Activated T-cell treated with anti-CD3 and anti-CD28 coated beads, Interleukin-2, amount 50 U/mL, for 24 hours (primary cell): ENCODE data around the gene EML4.
A peak's percentile ranks its signal among the peaks of the same experiment; 100 is the strongest.

Experiments used
- DNase-seq: peaks from one replicate; pipeline ENCODE4 v3.0.0-alpha.2; 2020
- H3K27ac Mint-ChIP-seq: 2 replicates; pipeline ENCODE4 v1.8.0; 2020; ENCODE audit warnings: mild to moderate bottlenecking, mixed read lengths
- H3K27me3 Mint-ChIP-seq: 2 replicates; pipeline ENCODE4 v1.8.0; 2020; ENCODE audit warnings: mixed read lengths
- H3K36me3 Mint-ChIP-seq: 2 replicates; pipeline ENCODE4 v1.8.0; 2020; ENCODE audit warnings: low read depth, mixed read lengths
- H3K4me1 Mint-ChIP-seq: 2 replicates; pipeline ENCODE4 v1.8.0; 2020; ENCODE audit warnings: low read depth, mixed read lengths
- H3K4me3 Mint-ChIP-seq: 2 replicates; pipeline ENCODE4 v1.8.0; 2020; ENCODE audit warnings: mild to moderate bottlenecking, moderate library complexity, mixed read lengths
- H3K9me3 Mint-ChIP-seq: 2 replicates; pipeline ENCODE4 v1.8.0; 2020; ENCODE audit warnings: mixed read lengths

EML4 gene

DNA sequence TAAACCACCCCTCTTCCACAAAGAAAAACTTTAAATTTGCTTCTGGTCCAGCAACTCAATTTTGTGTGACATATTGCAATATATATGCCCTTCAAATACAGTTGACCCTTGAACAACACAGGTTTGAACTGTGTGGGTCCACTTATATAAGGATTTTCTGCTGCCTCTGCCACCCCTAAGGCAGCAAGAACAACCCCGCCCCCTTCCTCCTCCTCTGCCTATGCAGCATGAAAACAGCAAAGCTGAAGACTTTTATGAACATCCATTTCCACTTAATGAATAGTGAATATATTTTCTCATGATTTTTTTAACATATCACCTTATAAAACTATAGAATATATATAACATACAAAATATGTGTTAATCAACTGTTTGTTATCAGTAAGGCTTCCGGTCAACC lies 58.3 kb downstream of the EML4 start:
- peaks cover 11% of the 10 kb centered on the region for H3K36me3 Mint-ChIP-seq
- peaks cover 83% of the 10 kb centered on the region for H3K4me1 Mint-ChIP-seq
- H3K27ac Mint-ChIP-seq = no peak overlapping the region
- no peaks in the 10 kb centered on the region for H3K27me3 Mint-ChIP-seq
- no peak overlapping the region for H3K4me3 Mint-ChIP-seq
- H3K9me3 Mint-ChIP-seq = no peaks in the 10 kb centered on the region
- DNase-seq = no peak

DNA sequence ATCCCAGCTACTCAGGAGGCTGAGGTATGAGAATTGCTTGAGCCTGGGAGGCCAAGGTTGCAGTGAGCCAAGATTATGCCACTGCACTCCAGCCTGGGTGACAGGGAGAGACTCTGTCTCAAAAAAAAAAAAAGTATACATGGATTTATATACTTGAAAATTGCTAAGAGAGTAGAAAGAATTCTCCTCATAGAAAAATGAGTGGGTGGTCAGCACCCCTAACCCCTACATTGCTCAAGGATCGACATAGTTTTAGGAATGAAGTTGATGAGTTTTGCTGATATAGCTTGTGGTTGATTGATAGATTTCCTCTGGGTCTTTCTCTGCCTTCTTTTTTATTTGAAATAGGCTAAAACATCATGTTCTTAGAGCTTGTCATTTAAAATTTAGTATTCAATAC lies 58.9 kb downstream of the EML4 start:
- no peak overlapping the region for H3K4me3 Mint-ChIP-seq
- no peak overlapping the region for H3K27ac Mint-ChIP-seq
- H3K27me3 Mint-ChIP-seq = no peaks in the 10 kb centered on the region
- H3K9me3 Mint-ChIP-seq = no peaks in the 10 kb centered on the region
- H3K4me1 Mint-ChIP-seq = peaks cover 83% of the 10 kb centered on the region
- no peak for DNase-seq
- H3K36me3 Mint-ChIP-seq = peaks cover 8% of the 10 kb centered on the region

DNA sequence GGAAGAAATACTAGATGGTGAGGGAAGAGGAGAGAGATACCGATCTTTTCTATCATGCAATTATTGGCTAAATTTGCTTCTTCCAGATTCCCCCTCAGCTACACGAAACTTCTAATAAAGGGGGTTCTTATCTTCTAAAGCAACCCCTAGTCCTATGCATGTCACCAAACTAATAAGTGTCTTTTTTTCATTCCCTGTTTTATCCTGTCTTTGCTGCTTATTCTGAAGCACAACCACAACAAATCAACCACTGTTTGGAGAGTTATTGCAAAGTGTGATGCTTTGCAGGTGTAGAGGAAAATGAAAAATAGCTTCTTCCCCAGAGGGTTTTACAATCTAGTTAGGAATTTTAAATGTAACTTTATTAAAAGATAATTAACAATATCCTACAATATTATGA lies 60.8 kb downstream of the EML4 start:
- Mint-ChIP-seq H3K27ac (no peak overlapping the region), H3K36me3 (peaks cover 1% of the 10 kb centered on the region), H3K9me3 (no peaks in the 10 kb centered on the region)

GRCh38 chr2:42230891-42231290 lies 61.7 kb downstream of the EML4 start:
- no peak for DNase-seq
- Mint-ChIP-seq H3K27ac (peak overlapping the region; percentile 6), H3K9me3 (no peaks in the 10 kb centered on the region), H3K27me3 (no peaks in the 10 kb centered on the region), H3K36me3 (peaks cover 1% of the 10 kb centered on the region), H3K4me3 (no peak overlapping the region), H3K4me1 (peaks cover 73% of the 10 kb centered on the region)

More for the DNA sequence above, 60.8 kb downstream of the EML4 start:
- H3K4me1 Mint-ChIP-seq = peaks cover 72% of the 10 kb centered on the region
- H3K4me3 Mint-ChIP-seq = no peak overlapping the region
- H3K27me3 Mint-ChIP-seq = no peaks in the 10 kb centered on the region
- no peak for DNase-seq

DNA sequence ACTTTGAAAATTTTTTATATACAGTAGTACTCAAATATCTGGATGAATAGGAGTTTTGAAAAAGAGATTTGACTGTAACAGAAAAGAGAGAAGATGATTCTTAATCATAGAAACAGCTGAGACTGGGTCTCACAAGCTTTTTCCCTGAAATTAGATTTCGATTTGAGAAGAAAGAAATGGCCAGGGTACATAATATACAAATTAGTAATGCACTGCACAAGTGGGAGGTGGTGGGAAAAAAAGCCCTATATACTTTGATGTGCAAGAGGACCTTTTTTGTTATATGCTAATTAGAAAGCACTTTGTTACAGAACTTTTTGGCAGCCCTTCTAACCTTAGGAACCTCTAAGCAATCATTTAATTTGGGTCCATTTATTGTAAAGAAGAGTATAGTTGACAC lies 62.9 kb downstream of the EML4 start:
- H3K36me3 Mint-ChIP-seq = peaks cover 3% of the 10 kb centered on the region
- H3K9me3 Mint-ChIP-seq = no peaks in the 10 kb centered on the region
- H3K27me3 Mint-ChIP-seq = no peaks in the 10 kb centered on the region
- DNase-seq = no peak
- H3K4me3 Mint-ChIP-seq = no peak overlapping the region
- peak overlapping the region; percentile 58 for H3K27ac Mint-ChIP-seq
- H3K4me1 Mint-ChIP-seq = peaks cover 79% of the 10 kb centered on the region

GRCh38 chr2:42233976-42234441 lies 64.9 kb downstream of the EML4 start:
- Mint-ChIP-seq H3K9me3 (no peaks in the 10 kb centered on the region), H3K4me3 (no peak overlapping the region), H3K36me3 (peaks cover 5% of the 10 kb centered on the region), H3K4me1 (peaks cover 76% of the 10 kb centered on the region), H3K27me3 (no peaks in the 10 kb centered on the region), H3K27ac (no peak overlapping the region)
- DNase-seq = no peak

DNA sequence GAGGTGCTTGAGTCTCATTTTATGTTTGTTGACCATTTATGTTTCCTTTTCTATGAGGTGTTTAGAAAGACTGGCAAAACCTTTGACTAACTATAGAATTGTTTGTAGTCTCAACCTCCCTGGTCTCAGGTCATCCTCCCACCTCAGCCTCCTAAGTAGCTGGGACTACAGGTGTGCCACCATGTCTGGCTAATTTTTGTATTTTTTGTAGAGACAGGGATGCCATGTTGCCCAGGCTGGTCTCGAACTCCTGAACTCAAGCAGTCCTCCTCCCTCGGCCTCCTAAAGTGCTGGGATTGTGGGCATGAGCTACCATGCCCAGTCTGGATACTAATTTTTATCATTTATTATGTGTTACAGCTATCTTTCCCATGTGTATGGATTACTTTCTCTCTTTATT lies 67.8 kb downstream of the EML4 start:
- no peaks in the 10 kb centered on the region for H3K9me3 Mint-ChIP-seq
- H3K4me1 Mint-ChIP-seq = peaks cover 79% of the 10 kb centered on the region
- H3K4me3 Mint-ChIP-seq = no peak overlapping the region
- H3K36me3 Mint-ChIP-seq = peaks cover 5% of the 10 kb centered on the region
- no peak for DNase-seq
- H3K27ac Mint-ChIP-seq = peak overlapping the region; percentile 71
- no peaks in the 10 kb centered on the region for H3K27me3 Mint-ChIP-seq

DNA sequence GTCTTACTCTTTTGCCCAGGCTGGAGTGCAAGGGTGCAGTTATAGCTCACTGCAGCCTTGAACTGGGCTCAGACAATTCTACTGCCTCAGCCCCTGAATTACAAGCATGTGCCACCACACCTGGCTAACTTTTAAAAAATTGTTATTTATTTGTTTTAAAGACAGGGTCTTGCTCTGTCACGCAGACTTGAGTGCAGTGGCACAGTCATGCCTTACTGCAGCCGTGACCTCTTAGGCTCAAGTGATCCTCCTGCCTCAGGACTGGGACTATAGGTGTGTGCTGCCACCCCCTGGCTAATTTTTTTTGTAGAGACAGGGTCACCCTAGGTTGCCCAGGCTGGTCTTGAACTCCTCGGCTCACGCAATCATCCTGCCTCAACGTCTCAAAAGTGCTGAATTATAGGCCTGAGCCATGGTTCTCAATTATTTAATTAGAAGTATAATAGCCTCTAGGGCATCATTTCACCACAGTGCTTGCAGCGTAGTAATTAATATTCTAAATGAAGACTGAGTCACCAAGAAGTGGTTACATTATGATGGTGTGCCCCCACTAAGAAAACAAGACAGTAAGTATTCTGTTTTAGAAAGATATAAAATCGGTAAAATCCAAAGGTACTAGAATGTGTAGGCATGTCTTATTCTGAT lies 69.6 kb downstream of the EML4 start:
- no peak overlapping the region for H3K4me3 Mint-ChIP-seq
- H3K27ac Mint-ChIP-seq = no peak overlapping the region
- H3K4me1 Mint-ChIP-seq = peaks cover 84% of the 10 kb centered on the region
- no peaks in the 10 kb centered on the region for H3K27me3 Mint-ChIP-seq
- DNase-seq = peak; percentile 54
- peaks cover 5% of the 10 kb centered on the region for H3K36me3 Mint-ChIP-seq
- H3K9me3 Mint-ChIP-seq = no peaks in the 10 kb centered on the region

DNA sequence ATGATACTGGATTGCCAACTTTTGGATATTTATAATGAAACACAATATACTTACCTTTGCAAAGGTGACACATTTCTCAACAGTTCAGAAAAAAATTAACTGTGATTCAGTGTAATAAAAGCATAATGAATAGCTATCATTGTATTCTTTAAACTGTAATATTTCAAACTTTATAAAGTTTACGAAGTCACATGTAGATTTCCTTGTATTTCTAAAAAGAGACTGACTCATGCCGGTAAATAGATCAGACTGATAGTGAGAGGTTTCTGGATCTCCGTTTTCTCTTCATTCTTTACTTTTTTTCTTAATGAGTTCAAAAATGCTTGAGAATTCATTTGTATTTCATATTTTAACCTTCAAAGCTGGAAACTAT lies 70.1 kb downstream of the EML4 start:
- no peak for DNase-seq
- Mint-ChIP-seq H3K4me1 (peaks cover 83% of the 10 kb centered on the region), H3K27ac (peak overlapping the region; percentile 84), H3K4me3 (no peak overlapping the region), H3K9me3 (no peaks in the 10 kb centered on the region), H3K36me3 (peaks cover 5% of the 10 kb centered on the region), H3K27me3 (no peaks in the 10 kb centered on the region)

GRCh38 chr2:42239811-42240210 lies 70.7 kb downstream of the EML4 start:
- no peaks in the 10 kb centered on the region for H3K27me3 Mint-ChIP-seq
- no peaks in the 10 kb centered on the region for H3K9me3 Mint-ChIP-seq
- H3K4me3 Mint-ChIP-seq = no peak overlapping the region
- peak overlapping the region; percentile 84 for H3K27ac Mint-ChIP-seq
- DNase-seq = no peak
- H3K36me3 Mint-ChIP-seq = peaks cover 8% of the 10 kb centered on the region
- peaks cover 87% of the 10 kb centered on the region for H3K4me1 Mint-ChIP-seq

- H3K4me3 Mint-ChIP-seq = no peak overlapping the region
- no peaks in the 10 kb centered on the region for H3K27me3 Mint-ChIP-seq
- H3K4me1 Mint-ChIP-seq = peaks cover 79% of the 10 kb centered on the region
- H3K36me3 Mint-ChIP-seq = peaks cover 22% of the 10 kb centered on the region
- no peaks in the 10 kb centered on the region for H3K9me3 Mint-ChIP-seq
- H3K27ac Mint-ChIP-seq = no peak overlapping the region
- no peak for DNase-seq
Observed at GRCh38 chr2:42241517-42241916, 72.4 kb downstream of the EML4 start.

DNA sequence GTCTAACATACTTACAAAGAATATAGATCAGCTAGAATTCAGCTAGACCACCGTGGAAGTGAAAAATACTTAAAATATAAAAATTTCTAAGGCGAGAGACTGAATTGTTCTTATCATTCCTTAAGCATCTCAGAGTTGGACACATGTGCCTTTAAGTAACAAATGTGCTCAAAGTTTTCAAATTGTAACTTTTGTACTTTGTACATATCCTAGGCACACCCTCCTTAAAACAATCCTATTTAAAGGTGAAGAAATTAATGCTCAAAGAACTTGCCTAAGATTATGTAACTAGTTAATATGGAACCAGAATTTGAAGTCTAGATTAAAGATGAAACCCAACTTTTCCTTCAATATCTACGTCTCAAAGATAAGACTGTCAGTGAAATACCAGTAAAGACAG lies 74.1 kb downstream of the EML4 start:
- DNase-seq = no peak
- Mint-ChIP-seq H3K36me3 (peaks cover 28% of the 10 kb centered on the region), H3K27ac (no peak overlapping the region), H3K4me1 (peaks cover 68% of the 10 kb centered on the region), H3K27me3 (no peaks in the 10 kb centered on the region), H3K4me3 (no peak overlapping the region), H3K9me3 (no peaks in the 10 kb centered on the region)

GRCh38 chr2:42244520-42244919 lies 75.4 kb downstream of the EML4 start:
- peaks cover 64% of the 10 kb centered on the region for H3K4me1 Mint-ChIP-seq
- H3K27me3 Mint-ChIP-seq = no peaks in the 10 kb centered on the region
- no peak for DNase-seq
- H3K9me3 Mint-ChIP-seq = no peaks in the 10 kb centered on the region
- H3K36me3 Mint-ChIP-seq = peaks cover 32% of the 10 kb centered on the region
- no peak overlapping the region for H3K27ac Mint-ChIP-seq
- H3K4me3 Mint-ChIP-seq = no peak overlapping the region

- Mint-ChIP-seq H3K4me3 (no peak overlapping the region), H3K27ac (no peak overlapping the region), H3K9me3 (no peaks in the 10 kb centered on the region), H3K4me1 (peaks cover 64% of the 10 kb centered on the region), H3K27me3 (no peaks in the 10 kb centered on the region), H3K36me3 (peaks cover 41% of the 10 kb centered on the region)
- no peak for DNase-seq
Observed at GRCh38 chr2:42245396-42245795, 76.2 kb downstream of the EML4 start.

GRCh38 chr2:42246562-42246961 lies 77.4 kb downstream of the EML4 start:
- no peak for DNase-seq

DNA sequence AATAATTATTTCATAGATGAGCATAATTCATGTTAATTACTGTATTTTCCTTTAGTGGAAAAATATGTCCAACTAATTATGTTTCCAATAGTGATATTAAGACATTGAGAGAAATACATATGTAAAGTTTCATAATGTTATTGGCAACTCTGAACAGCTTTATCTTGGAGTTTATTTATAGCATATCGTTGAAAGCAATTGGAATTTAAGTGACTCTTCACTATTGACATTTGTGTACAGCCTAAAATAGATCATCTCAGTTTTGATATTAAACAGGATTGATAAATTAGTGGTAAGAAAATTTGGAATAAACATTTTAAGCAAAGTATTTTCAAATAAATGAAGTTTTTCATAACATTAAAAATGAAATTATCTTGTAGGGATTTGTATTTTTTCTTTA lies 79.7 kb downstream of the EML4 start:
- Mint-ChIP-seq H3K9me3 (no peaks in the 10 kb centered on the region), H3K36me3 (peaks cover 61% of the 10 kb centered on the region), H3K4me1 (peaks cover 64% of the 10 kb centered on the region), H3K27me3 (no peaks in the 10 kb centered on the region), H3K27ac (no peak overlapping the region), H3K4me3 (no peak overlapping the region)
- no peak for DNase-seq

More at GRCh38 chr2:42246562-42246961, 77.4 kb downstream of the EML4 start:
- peaks cover 62% of the 10 kb centered on the region for H3K4me1 Mint-ChIP-seq
- H3K36me3 Mint-ChIP-seq = peaks cover 47% of the 10 kb centered on the region
- no peaks in the 10 kb centered on the region for H3K27me3 Mint-ChIP-seq
- H3K27ac Mint-ChIP-seq = no peak overlapping the region
- H3K4me3 Mint-ChIP-seq = no peak overlapping the region
- H3K9me3 Mint-ChIP-seq = no peaks in the 10 kb centered on the region
